Keratinocyte (primary cell): ENCODE measurements around the gene TCP1.

Experiments
- EZH2 ChIP-seq: IDR thresholded peaks from one replicate; pipeline ENCODE4 v1.6.1; 2012; ENCODE audit warnings: inconsistent platforms, mild to moderate bottlenecking, low read length, moderate library complexity
- TF ChIP-seq, protein P1 (sequence below), 3 experiments: IDR thresholded peaks in 1 of 3; conservative IDR thresholded peaks in 1 of 3; optimal IDR thresholded peaks in 1 of 3; 2 replicates in 2 of 3; 3 replicates in 1 of 3; pipeline versions ENCODE3 to v1.5.1; 2011; ENCODE audit warnings: low read length in 3 of 3, mild to moderate bottlenecking in 3 of 3, moderate library complexity in 2 of 3, control low read depth in 1 of 3, inconsistent platforms in 1 of 3; ENCODE audit not compliant: insufficient read depth in 2 of 3; ENCODE audit errors: extremely low read depth in 1 of 3

DNA sequence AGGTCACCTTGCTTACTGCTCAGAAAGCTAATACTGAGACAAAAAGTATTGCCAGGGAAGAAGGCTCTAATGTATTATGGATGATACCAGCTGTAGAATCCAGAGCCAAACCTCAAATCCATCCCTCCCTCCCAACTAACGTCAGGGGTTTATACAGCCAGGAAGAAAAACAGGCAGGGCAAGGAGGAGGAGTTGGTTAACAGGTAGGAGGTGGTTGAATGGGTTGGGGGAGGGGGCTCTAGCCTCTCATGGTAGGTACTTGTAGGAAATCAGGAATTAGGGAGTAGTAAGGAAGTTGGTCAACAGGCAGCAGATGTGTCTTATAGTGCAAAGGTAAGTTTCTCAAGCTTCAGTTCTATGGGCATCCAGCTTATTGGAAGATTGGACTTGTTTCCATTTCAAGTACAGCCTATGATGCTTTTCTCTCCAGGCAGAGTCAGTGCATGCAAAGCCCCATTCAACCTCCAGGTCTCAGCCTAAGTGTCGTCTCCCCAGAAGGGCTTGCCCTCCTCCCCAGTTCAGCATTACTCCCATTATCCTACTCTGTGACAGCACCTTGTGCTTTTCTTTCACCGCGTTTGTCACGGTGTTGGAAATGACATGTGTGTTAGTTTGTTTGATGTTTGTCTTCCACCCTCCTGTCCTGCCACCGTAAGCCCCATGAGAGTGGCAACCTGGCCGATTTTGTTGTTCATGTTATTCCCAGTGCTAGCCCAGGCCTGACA is 48.8 kb upstream of the TCP1 start:
- TF ChIP-seq, protein P1, sequence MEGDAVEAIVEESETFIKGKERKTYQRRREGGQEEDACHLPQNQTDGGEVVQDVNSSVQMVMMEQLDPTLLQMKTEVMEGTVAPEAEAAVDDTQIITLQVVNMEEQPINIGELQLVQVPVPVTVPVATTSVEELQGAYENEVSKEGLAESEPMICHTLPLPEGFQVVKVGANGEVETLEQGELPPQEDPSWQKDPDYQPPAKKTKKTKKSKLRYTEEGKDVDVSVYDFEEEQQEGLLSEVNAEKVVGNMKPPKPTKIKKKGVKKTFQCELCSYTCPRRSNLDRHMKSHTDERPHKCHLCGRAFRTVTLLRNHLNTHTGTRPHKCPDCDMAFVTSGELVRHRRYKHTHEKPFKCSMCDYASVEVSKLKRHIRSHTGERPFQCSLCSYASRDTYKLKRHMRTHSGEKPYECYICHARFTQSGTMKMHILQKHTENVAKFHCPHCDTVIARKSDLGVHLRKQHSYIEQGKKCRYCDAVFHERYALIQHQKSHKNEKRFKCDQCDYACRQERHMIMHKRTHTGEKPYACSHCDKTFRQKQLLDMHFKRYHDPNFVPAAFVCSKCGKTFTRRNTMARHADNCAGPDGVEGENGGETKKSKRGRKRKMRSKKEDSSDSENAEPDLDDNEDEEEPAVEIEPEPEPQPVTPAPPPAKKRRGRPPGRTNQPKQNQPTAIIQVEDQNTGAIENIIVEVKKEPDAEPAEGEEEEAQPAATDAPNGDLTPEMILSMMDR (optimal IDR thresholded peaks at IDR 0.05 in 1 of 3, IDR thresholded peaks at IDR 0.05 in 1 of 3, conservative IDR thresholded peaks at IDR 0.05 in 1 of 3; ENCODE audit: extremely low read depth in 1 of 3, insufficient read depth in 2 of 3, low read length in 3 of 3): no peak
- no peak for TF ChIP-seq EZH2
